HG02885 (cell line): ENCODE data around the gene CFTR.
"Not testable (repeated sequence)": the region's sequence is repeated elsewhere in the genome, so short reads cannot be mapped to it uniquely, and the experiment has no call there.

ENCODE experiments used
- ATAC-seq: cut with Tn5 transposase; IDR thresholded peaks from one replicate; pipeline ENCODE4 v1.9.1; 2021; ENCODE audit warnings: mild to moderate bottlenecking; ENCODE audit not compliant: unreplicated experiment, poor library complexity

The CFTR gene

GRCh38 chr7:117493460-117493859 lies 13.6 kb downstream of the CFTR start:
- no peak for ATAC-seq

GRCh38 chr7:117495308-117495707 lies 15.5 kb downstream of the CFTR start:
- ATAC-seq = no peak

- no peak for ATAC-seq
These were observed 22.5 kb downstream of the CFTR start for GRCh38 chr7:117502331-117502730.

GRCh38 chr7:117505238-117505637 lies 25.4 kb downstream of the CFTR start:
- ATAC-seq = no peak

GRCh38 chr7:117508676-117509075 lies 28.9 kb downstream of the CFTR start:
- no peak for ATAC-seq

- not testable (repeated sequence) for ATAC-seq
These were observed 37.4 kb downstream of the CFTR start for GRCh38 chr7:117517194-117517593.

- ATAC-seq = no peak
These were observed 50.6 kb downstream of the CFTR start for GRCh38 chr7:117530390-117530789.

- ATAC-seq = no peak
These were observed 51.9 kb downstream of the CFTR start for GRCh38 chr7:117531595-117532244.

- ATAC-seq = no peak
These were observed 58.2 kb downstream of the CFTR start for GRCh38 chr7:117538053-117538452.

GRCh38 chr7:117544061-117544460 lies 64.2 kb downstream of the CFTR start:
- ATAC-seq = no peak

GRCh38 chr7:117548035-117548434 lies 68.2 kb downstream of the CFTR start:
- ATAC-seq = no peak

- no peak for ATAC-seq
These were observed 70.8 kb downstream of the CFTR start for GRCh38 chr7:117550625-117551024.

GRCh38 chr7:117552660-117553059 lies 72.8 kb downstream of the CFTR start:
- ATAC-seq = no peak

- no peak for ATAC-seq
These were observed 75.4 kb downstream of the CFTR start for GRCh38 chr7:117555260-117555659.

- ATAC-seq = no peak
These were observed 79.6 kb downstream of the CFTR start for GRCh38 chr7:117559391-117559790.

GRCh38 chr7:117560030-117560429 lies 80.2 kb downstream of the CFTR start:
- ATAC-seq = no peak

- ATAC-seq = peak; percentile 44
These were observed 82.9 kb downstream of the CFTR start for GRCh38 chr7:117562759-117563158.

- peak; percentile 80 for ATAC-seq
These were observed 84.3 kb downstream of the CFTR start for GRCh38 chr7:117564080-117564479.

GRCh38 chr7:117564627-117565026 lies 84.8 kb downstream of the CFTR start:
- no peak for ATAC-seq

GRCh38 chr7:117565226-117565625 lies 85.4 kb downstream of the CFTR start:
- no peak for ATAC-seq

GRCh38 chr7:117567781-117568180 lies 88.0 kb downstream of the CFTR start:
- ATAC-seq = no peak

- no peak for ATAC-seq
These were observed 93.2 kb downstream of the CFTR start for GRCh38 chr7:117572856-117573620.
